GM19324 (cell line): ENCODE results near the gene HSPA1L.

Experiments
- ATAC-seq: cut with Tn5 transposase; IDR thresholded peaks from one replicate; pipeline ENCODE4 v1.9.1; 2021; ENCODE audit warnings: mild to moderate bottlenecking, moderate library complexity; ENCODE audit not compliant: unreplicated experiment, low FRiP score

HSPA1L gene

DNA sequence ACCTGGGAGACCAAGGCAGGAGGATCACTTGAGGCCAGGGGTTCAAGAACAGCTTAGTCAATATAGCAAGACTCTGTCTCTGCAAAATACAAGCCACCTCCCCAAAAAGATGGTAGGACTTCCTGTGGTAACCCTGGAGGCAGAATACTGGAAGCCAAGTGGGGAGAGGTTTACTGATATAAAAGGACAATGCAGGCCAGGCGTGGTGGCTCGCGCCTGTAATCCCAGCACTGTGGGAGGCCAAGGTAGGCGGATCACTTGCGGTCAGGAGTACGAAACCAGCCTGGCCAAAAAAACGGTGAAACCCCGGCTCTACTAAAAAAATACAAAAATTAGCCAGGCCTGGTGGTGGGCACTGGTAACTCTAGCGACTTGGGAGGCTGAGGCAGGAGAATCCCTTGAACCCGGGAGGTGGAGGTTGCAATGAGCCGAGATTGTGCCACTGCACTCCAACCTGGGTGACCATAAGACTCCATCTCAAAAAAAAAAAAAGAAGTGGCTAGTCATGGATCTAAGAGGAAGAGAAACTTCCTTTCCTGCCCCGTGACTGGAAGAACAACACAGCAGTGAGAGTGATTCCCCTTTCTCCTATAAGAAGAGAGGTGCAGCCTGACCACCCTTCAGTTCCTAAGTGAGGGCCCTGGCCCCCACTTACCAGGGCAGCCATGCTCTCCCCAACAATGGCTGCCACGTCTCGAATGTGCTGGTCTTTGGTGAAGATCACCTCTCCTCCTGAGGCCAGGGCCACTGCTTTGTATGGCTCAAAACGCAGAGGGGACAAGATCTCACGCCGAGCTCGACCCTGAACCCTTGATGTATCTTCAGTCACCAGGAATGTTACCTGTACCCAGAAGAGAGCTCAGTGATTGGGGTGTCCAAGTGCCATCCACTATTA is 46.5 kb downstream of the HSPA1L start:
- no peak for ATAC-seq

DNA sequence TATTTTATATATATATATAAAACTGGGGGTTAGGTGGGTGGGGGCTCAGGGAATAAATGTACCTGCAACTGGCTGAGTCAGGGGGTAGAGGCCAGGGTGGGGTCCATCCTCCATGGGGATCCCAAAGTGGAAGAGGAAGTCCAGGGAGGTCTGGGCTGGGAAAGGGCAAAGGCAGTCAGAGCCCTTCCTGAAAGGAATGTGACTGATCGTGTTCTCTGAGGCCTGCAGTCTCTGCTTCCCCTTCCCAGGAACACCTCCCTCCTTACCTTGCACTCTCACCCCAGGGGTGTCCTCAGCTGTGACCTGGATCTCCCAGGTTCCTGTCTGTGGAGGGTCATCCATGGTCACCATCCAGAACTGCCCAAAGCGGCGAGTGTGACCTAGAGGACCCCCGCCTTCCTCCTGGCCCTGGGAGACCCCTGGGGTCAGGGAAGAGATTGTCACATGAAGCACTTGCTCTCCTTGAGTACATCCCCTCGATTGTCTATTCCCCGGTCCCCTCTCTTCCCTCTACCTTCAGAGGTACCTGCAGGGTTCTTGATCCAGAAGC is 47.9 kb downstream of the HSPA1L start:
- ATAC-seq, result no peak

DNA sequence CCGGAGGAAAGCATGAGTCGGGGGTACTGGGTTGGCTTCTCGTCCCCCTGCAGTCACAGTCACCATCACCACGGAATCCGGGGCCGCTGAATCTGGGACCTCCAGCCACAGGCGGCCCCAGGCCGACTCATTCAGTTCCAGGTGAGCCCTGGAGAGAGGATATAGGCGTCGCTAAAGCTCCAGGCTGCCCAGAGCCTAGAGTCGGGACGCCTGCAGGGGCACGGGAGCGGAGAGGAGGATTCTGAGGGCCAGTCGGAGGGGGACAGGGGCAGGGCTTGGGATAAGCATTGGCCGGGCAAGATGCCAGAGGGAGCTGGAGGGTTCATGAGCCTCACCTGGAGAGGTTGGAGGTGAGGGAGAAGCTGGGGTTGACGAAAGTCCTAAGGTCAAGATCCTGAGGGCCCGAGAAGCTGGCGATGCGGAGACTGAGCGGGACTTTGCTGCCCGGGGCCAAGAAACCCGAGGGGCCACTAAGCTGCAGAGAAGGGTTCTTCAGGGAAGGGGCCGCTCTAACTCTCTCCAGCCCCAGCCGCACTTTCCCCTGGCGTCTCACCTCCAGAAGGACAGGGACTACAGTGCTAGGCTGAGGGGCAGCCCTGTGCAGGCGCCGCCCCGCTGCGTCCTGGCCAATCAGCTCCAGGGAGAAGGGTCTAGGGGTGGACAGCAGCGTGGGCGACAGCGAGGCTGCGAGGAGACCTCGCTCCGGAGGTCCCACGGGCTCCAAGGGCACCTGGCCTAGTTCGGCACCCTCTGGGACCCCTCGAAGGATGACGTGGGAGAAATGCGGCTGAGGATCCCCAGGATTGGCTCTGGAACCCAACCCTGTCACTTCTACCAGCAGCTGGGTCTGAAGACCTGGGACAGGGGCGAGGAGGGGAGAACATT is 48.9 kb downstream of the HSPA1L start:
- no peak for ATAC-seq

- ATAC-seq, result no peak
Measured at GRCh38 chr6:31765559-31765909, 49.5 kb downstream of the HSPA1L start.

DNA sequence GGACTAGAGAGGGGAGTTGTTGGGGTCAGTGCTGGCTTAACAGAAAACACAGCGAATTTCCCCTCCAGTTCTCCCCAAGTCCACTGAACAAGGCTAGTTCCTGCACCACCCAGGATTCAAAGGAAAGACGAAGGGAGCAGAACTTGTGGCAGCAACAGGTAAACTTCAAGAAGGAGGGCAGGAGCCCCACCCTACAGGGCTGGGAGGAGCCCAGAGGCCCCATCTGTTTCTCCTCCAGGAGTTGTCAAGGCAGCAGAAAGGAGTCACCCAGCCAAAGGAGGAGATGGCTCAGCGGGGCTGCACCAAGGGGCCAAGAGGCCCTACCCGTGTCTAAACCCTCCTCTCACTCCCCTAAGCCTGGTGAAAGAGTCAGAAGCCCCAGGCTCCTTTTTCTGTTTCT is 50.9 kb downstream of the HSPA1L start:
- no peak for ATAC-seq

GRCh38 chr6:31763619-31763940 is 51.5 kb downstream of the HSPA1L start:
- no peak for ATAC-seq

DNA sequence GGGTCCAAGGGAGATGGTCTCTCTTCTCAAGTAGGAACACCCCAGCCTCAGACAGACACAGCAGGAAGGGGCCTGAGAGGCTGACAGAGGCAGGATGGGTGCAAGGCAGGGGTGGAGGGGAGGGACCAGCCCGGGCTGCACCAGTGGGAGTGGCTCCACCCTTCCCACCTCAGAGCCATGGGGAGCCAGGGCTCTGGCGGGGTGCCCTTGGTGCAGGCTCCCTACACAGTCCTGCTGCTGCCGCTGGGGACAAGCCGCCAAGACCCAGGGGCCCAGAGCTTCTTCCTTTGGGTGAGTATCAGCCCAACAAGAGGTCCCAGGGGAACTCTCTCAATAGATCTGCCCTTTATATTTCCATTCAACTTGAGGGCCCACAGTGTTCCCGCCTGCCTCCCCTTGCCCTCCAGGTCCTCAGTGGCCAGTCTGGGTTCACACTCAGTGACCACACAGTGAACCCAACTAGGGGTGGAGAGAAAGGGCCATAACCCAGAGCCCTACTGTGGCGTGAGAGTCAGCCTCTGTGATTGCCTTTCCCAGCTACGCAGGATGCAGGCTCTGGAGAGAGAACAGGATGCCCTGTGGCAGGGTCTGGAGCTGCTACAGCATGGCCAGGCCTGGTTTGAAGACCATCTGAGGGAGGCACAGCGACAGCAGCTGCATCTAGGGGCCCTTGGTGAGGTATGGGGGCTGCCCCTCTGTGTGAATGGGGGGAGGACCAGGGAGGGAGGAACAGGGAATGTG is 52.0 kb downstream of the HSPA1L start:
- no peak for ATAC-seq

- no peak for ATAC-seq
Measured at GRCh38 chr6:31762356-31762755, 52.7 kb downstream of the HSPA1L start, which contains the start of gene SAPCD1. Gene SAPCD1, plus strand, starts transcription at chr6:31762656. Its CDS starts 399 bp downstream, at chr6:31763055.

DNA sequence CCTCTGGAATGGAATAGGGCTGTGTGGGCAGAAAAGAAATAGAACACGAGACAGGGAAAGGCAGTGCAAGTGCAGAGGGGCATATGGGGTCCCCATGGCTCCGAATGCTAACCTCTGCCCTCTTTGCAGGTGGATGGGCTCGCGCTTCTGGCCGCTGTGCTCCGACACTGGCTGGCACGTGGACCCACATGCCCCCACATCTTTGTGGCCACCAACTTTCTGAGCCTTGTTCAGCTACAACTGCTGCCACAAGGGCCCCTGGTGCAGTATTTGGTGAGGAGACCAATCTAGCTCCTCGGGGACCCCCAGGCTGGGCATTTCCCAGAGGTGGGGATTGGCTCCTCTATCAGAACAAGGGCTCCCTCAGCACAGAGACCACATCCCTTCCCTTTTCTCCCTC is 53.7 kb downstream of the HSPA1L start:
- no peak for ATAC-seq

DNA sequence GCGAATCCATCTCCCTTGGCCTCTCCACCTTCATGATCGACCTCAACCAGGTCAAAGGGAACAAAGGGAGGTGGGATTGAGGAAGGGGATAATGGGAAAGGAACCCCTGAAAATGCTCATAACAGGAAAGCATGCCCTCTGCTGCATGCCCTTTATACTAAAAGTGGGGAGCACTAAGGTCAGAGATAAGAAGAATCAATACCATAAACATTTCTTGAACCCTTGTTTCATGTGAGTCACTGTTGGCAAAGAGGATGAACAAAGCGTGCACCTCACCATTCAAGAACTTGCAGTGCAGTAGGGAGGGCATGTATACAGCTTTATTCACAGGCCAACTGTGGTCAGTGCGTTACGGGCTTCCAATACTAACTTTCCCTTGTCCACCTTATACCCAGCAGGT is 54.3 kb downstream of the HSPA1L start:
- no peak for ATAC-seq
